ENCODE data around the gene DHRS3. TPM values are rescaled to one million over a fixed set of nuclear protein-coding genes. Genes with fewer than 3 reads are reported as not detected.
"Not testable (repeated sequence)": the region's sequence is repeated elsewhere in the genome, so short reads cannot be mapped to it uniquely, and the experiment has no call there.

DHRS3 gene
- total and polyA plus RNA-seq, 2 donors: 62.1 to 83.2 TPM

DNA sequence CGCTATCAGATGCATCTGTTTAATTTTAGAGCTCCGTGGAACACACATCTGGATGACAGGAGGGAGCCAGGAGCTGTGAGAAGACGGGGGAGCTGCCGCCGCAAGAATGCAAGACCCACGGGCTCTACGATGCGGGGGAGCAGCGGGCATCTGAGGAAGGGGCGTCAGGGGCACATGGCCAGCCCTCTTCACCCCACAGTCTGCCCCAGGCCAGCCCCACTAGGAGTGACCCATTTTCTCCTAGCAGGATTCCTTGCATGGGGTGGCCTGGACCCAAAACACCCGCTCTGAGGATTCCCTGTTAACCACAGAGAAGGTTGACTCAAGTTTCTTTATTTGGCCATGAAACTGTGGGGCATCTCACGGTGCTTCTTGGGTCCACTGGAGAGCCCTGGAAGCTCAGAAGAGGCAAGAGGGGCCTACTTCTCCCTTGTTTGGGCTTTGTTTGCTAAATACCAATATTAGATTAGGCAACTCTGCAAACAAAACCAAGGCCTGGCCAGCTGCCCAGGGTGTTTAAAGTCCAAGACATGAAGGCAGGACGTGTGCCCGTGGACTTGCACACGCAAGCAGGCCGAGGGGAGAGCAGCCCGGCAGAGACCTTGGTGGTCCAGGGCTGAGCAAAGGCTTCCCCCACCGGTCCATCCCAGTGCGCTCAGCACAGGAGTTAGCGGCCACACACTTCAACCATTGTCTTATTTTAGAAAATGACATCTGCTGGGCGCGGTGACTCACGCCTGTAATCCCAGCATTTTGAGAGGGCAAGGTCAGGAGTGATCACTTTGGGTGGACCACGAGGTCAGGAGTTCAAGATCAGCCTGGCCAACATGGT is 89.8 kb downstream of the DHRS3 start:
- no peak overlapping the region for H3K4me3 ChIP-seq (ENCODE audit: low read depth, low read length)
- H3K36me3 ChIP-seq (ENCODE audit: insufficient read depth): no peaks in the 10 kb centered on the region
- DNase-seq (ENCODE audit: extremely low spot score): no peak
- peak overlapping the region; percentile 74 for H3K27ac ChIP-seq (ENCODE audit: low read depth)
- H3K4me1 ChIP-seq (ENCODE audit: insufficient read depth): peaks cover 5% of the 10 kb centered on the region
- 78% methylated on average over 24 of the region's 24 CpGs for WGBS

- H3K4me1 ChIP-seq (ENCODE audit: insufficient read depth): peaks cover 5% of the 10 kb centered on the region
- DNase-seq (ENCODE audit: extremely low spot score): no peak
- H3K4me3 ChIP-seq (ENCODE audit: low read depth, low read length): no peak overlapping the region
- H3K27ac ChIP-seq (ENCODE audit: low read depth): peak overlapping the region; percentile 46
- 96% methylated on average over 16 of the region's 16 CpGs for WGBS
- no peaks in the 10 kb centered on the region for H3K36me3 ChIP-seq (ENCODE audit: insufficient read depth)
These were observed 90.4 kb downstream of the DHRS3 start for GRCh38 chr1:12527564-12527963.

DNA sequence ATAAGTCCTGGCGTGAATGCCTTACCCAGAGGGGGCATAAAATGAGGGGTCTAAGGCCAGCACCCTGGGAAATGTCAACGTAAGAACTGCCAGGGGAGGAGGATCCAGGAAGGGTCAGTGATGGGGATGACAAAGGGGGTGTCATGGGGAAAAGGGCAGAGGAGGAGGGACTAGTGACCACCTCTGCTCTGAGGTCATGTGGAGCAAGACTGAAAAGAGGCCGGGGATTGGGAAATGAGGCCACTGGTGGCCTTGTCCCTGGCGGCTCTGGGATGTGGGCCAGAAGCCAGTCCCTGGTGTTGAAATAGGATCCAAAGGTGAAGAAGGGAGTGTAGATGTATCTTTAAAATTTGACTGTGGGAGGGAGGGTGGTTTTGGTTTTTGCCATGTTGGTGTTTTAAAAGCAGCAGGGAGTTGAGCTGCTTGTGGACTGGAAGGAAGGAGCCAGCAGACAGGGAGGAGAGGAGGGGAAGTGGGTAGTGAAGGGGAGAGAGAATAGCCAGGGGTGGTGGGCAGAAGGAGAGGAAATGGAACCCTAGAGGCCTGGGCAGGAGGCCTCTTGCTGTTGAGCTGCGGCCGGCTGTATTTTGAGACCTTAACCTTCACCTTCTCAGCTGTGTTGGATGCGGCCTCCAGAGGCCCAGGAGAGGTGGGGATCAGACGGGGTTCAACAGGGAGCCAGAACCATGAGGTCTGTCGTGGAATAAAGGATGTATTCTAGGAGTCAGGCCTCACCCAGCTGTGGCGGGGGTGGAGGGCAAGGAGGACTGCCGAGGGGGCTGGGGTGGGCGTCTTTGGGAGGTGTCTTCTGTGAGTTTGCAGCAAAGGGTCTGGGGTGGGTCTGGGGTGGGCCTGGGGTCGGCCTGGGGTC is 92.5 kb downstream of the DHRS3 start:
- no peaks in the 10 kb centered on the region for H3K36me3 ChIP-seq (ENCODE audit: insufficient read depth)
- peak overlapping the region; percentile 3 for H3K27ac ChIP-seq (ENCODE audit: low read depth)
- H3K4me1 ChIP-seq (ENCODE audit: insufficient read depth): peaks cover 5% of the 10 kb centered on the region
- WGBS: 85% methylated on average over 13 of the region's 13 CpGs
- no peak for DNase-seq (ENCODE audit: extremely low spot score)
- no peak overlapping the region for H3K4me3 ChIP-seq (ENCODE audit: low read depth, low read length)

DNA sequence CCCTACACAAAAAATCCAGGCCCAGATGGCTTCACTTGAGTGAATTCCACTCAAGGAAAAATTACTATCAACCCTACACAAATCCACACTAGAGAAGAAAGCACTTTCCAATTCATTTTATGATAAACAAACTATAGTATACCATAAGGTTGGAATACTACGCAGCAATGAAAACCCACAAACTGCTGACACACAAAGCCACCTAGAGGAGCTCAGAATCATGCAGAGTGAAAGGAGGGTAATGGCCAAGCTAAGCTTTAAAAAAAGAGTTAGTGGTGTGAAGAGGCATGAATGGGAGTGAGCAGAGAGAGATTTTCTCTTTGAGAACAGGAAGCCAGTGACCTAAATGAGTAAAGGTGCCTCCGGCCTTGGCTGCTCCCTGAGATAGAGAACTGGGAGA is 93.7 kb downstream of the DHRS3 start:
- Histone ChIP-seq H3K36me3 (ENCODE audit: insufficient read depth) (no peaks in the 10 kb centered on the region), H3K4me1 (ENCODE audit: insufficient read depth) (peaks cover 5% of the 10 kb centered on the region), H3K27ac (ENCODE audit: low read depth) (no peak overlapping the region), H3K4me3 (ENCODE audit: low read depth, low read length) (no peak overlapping the region)
- no peak for DNase-seq (ENCODE audit: extremely low spot score)
- WGBS: 99% methylated on average over 2 of the region's 2 CpGs

GRCh38 chr1:12522780-12523179 is 95.2 kb downstream of the DHRS3 start:
- not testable (repeated sequence) for DNase-seq (ENCODE audit: extremely low spot score); H3K4me3 ChIP-seq (ENCODE audit: low read depth, low read length); H3K36me3 ChIP-seq (ENCODE audit: insufficient read depth); H3K27ac ChIP-seq (ENCODE audit: low read depth); H3K4me1 ChIP-seq (ENCODE audit: insufficient read depth)
- WGBS: 96% methylated on average over 9 of the region's 9 CpGs

DNA sequence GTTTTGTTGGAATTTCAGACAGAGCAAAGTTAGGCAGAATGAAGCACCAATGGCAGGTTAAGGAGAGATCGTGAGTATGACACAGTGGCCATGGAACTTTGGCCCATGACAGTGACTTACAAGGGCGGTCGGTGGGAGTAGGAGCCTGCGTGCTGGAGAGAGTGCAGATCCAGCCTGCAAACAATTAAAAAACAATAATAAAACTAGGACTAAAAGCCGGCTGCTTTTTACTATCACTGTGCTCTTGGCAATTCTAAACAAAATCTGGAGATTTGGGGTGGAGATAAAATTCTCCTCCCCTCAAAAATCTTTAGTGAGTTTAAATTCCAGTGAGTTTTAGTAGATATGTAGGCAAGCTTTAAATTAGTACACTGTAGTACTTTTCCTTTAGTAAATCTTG is 96.9 kb downstream of the DHRS3 start:
- no peak for DNase-seq (ENCODE audit: extremely low spot score)
- Histone ChIP-seq H3K4me1 (ENCODE audit: insufficient read depth) (no peaks in the 10 kb centered on the region), H3K4me3 (ENCODE audit: low read depth, low read length) (no peak overlapping the region), H3K27ac (ENCODE audit: low read depth) (no peak overlapping the region), H3K36me3 (ENCODE audit: insufficient read depth) (no peaks in the 10 kb centered on the region)
- whole genome bisulfite sequencing: 54% methylated on average over 5 of the region's 5 CpGs

DNA sequence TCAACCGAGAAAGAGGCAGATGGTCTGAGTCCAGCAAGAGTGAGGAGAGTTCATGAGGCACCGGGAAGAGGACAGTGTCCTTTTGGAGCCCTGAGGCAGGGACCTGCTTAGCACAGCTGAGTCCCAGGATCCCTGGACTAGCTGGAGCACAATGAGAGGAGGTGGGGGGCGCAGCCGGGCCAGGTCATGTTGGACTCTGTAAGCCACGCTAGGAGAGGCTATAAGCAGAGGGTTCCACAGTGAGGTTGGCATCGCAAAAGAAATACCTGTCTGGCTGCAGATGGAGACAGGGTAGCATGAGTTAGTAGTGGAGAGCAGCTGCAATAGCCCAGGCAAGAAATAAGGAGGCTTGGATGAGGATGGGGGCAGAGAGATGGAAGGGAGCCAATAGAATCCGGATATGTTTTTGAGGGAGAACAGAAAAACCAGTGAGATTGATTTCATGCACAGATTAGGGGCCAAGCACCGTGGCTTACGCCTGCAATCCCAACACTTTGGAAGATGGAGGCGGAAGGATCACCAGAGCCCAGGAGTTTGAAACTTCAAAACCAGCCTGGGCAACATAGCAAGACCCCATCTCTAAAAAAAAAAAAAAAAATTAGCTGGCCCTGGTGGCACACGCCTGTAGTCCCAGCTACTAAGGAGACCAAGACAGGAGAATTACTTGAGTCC is 98.2 kb downstream of the DHRS3 start:
- DNase-seq (ENCODE audit: extremely low spot score): no peak
- Histone ChIP-seq H3K4me1 (ENCODE audit: insufficient read depth) (no peaks in the 10 kb centered on the region), H3K36me3 (ENCODE audit: insufficient read depth) (no peaks in the 10 kb centered on the region), H3K27ac (ENCODE audit: low read depth) (no peak overlapping the region), H3K4me3 (ENCODE audit: low read depth, low read length) (no peak overlapping the region)
- 87% methylated on average over 11 of the region's 11 CpGs for WGBS

DNA sequence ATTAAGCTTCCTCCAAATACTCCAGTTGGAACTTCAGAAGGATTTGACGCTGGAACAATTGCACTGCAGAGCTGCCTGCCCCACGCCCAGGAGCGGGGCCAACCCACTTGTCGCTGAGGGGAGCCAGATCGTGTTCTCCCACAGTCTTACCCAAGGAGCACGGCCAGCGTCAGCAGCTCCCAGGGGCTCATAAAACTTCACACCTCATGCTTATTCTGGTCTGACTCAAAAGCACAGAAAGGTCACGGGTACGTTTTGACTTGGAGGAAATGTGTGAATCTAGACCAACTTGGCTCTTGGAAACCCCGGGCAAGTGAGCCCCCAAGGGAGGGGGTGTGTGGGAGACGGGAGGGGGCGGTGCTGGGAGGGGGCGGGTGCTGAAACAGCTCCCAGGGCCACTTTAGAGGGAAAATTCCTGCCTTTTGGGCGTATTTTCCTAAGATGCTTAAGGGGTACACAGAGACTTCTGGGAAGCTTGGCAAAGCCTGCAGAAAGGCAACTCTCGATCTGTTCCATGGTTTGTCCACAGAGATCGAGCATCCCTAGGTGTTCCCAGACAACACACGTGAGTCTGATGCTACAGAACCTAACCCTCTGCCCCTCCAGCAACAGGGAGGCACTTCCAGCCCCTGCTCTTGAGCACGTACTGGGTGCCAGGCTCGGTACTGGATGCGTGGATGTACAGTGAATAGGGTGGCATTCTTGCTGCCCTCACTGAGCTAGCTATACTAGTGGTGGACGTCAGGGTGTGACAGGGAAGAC is 98.9 kb downstream of the DHRS3 start:
- DNase-seq (ENCODE audit: extremely low spot score): peak; percentile 57
- WGBS: 22% methylated on average over 21 of the region's 21 CpGs
- no peak overlapping the region for H3K27ac ChIP-seq (ENCODE audit: low read depth)

More for the DNA sequence above, 98.9 kb downstream of the DHRS3 start:
- Histone ChIP-seq H3K36me3 (ENCODE audit: insufficient read depth) (no peaks in the 10 kb centered on the region), H3K4me3 (ENCODE audit: low read depth, low read length) (no peak overlapping the region), H3K4me1 (ENCODE audit: insufficient read depth) (no peaks in the 10 kb centered on the region)

Small RNAs within 50 kb of the gene (small RNA-seq; reads per million reads assigned to genes)
- gene MIR6730 (0.12 reads per million), gene RNU6ATAC18P (not detected)

Other genes with a start within 250 kb of the DHRS3 start
- gene AADACL4, start 25.9 kb upstream of the DHRS3 start, total RNA-seq: 0.37 TPM
- gene AADACL4, start 25.9 kb upstream of the DHRS3 start, polyA plus RNA-seq: not detected
- not detected for gene AADACL3, start 97.9 kb upstream of the DHRS3 start, total RNA-seq
- gene AADACL3, start 97.9 kb upstream of the DHRS3 start, polyA plus RNA-seq: not detected
- not detected for gene CFAP107, start 128.0 kb upstream of the DHRS3 start, total RNA-seq
- not detected for gene CFAP107, start 128.0 kb upstream of the DHRS3 start, polyA plus RNA-seq
- not detected for gene PRAMEF12, start 155.5 kb upstream of the DHRS3 start, total RNA-seq
- not detected for gene PRAMEF12, start 155.5 kb upstream of the DHRS3 start, polyA plus RNA-seq
- gene PRAMEF1, start 173.2 kb upstream of the DHRS3 start, total RNA-seq: not detected
- not detected for gene PRAMEF1, start 173.2 kb upstream of the DHRS3 start, polyA plus RNA-seq
- gene PRAMEF11, start 213.2 kb upstream of the DHRS3 start, total RNA-seq: not detected
- gene PRAMEF11, start 213.2 kb upstream of the DHRS3 start, polyA plus RNA-seq: not detected
- not detected for gene HNRNPCL1, start 230.5 kb upstream of the DHRS3 start, total RNA-seq
- not detected for gene HNRNPCL1, start 230.5 kb upstream of the DHRS3 start, polyA plus RNA-seq
- not detected for gene PRAMEF2, start 238.9 kb upstream of the DHRS3 start, total RNA-seq
- gene PRAMEF2, start 238.9 kb upstream of the DHRS3 start, polyA plus RNA-seq: not detected